Uterus (tissue), 4 donors: ENCODE data around the gene CAMTA1. TPM values are rescaled to one million over a fixed set of nuclear protein-coding genes. Genes with fewer than 3 reads are reported as not detected.
"Not testable (repeated sequence)": the region's sequence is repeated elsewhere in the genome, so short reads cannot be mapped to it uniquely, and the experiment has no call there.

Experiments
- DNase-seq, 2 donors: peaks; one replicate each; pipeline ENCODE4 v3.0.0-alpha.2; 2019 to 2020
- H3K27ac ChIP-seq, 2 donors: fragments of 200-600 bp; sonication (generic); 1 replicate in 1 of 2; 2 replicates in 1 of 2; pipeline ENCODE4 v1.5.1; 2016 to 2018
- H3K27me3 ChIP-seq, 2 donors: fragments of 200-600 bp; sonication (generic); one replicate each; pipeline ENCODE4 v1.5.1; 2018 to 2019; ENCODE audit warnings: control low read depth in 1 of 2
- H3K36me3 ChIP-seq, 2 donors: fragments of 200-600 bp; sonication (generic); one replicate each; pipeline ENCODE4 v1.5.1; 2019; ENCODE audit warnings: control low read depth in 1 of 2
- H3K4me1 ChIP-seq, 2 donors: fragments of 200-600 bp; sonication (generic); one replicate each; pipeline ENCODE4 v1.5.1; 2018 to 2019; ENCODE audit warnings: control low read depth in 1 of 2
- H3K4me3 ChIP-seq, 2 donors: fragments of 200-600 bp; sonication (generic); 1 replicate in 1 of 2; 2 replicates in 1 of 2; pipeline ENCODE4 v1.5.1; 2018 to 2019; ENCODE audit warnings: mild to moderate bottlenecking in 1 of 2
- H3K9me3 ChIP-seq, 2 donors: fragments of 200-600 bp; sonication (generic); one replicate each; pipeline ENCODE4 v1.5.1; 2019; ENCODE audit warnings: control low read depth in 1 of 2
- CTCF ChIP-seq, 4 experiments: fragments of 200-600 bp in 2 of 4; fragments of 450-650 bp in 2 of 4; sonication (generic) in 2 of 4; IDR thresholded peaks; one replicate each; pipeline ENCODE4 v1.5.1; 2016 to 2019; ENCODE audit warnings: antibody characterized with exemption in 4 of 4, mild to moderate bottlenecking in 2 of 4, moderate library complexity in 1 of 4
- POLR2A ChIP-seq, 2 donors: fragments of 450-650 bp; IDR thresholded peaks; one replicate each; pipeline ENCODE4 v1.6.1; 2016; ENCODE audit warnings: antibody characterized with exemption in 2 of 2, mild to moderate bottlenecking in 1 of 2, moderate library complexity in 1 of 2
- intact Hi-C: fragments of 100-400 bp; cut with DNase I; formaldehyde crosslinking; loops from one replicate; pipeline ENCODE4 v1.15.1; 2023; ENCODE audit warnings: low total_unique reads
- total RNA-seq, 4 donors: library from RNA; depleted of rRNA in 3 of 4; stranded (reverse); fragments of >200 nt in 3 of 4; gene quantifications; one replicate each; pipeline versions ENCODE4 v1.1.0 to v1.2.4, GENCODE V29; 2014 to 2023
- donor health status: DM: yes; HTN: yes; CAD: no.

CAMTA1 gene
- total RNA-seq, 4 donors from 2014 or later: 29.7 to 427 (median 64.8) TPM

- H3K9me3 ChIP-seq: no peaks in the 10 kb centered on the region
- no peak overlapping the region for H3K27ac ChIP-seq
- DNase-seq: no peak
- intact Hi-C loops: no loop called here
- no peaks in the 10 kb centered on the region for H3K36me3 ChIP-seq
- no peak overlapping the region for H3K4me3 ChIP-seq
- no peaks in the 10 kb centered on the region for H3K4me1 ChIP-seq
- H3K27me3 ChIP-seq: no peaks in the 10 kb centered on the region
- TF ChIP-seq CTCF (IDR thresholded peaks at IDR 0.05) (no peak), POLR2A (IDR thresholded peaks at IDR 0.05) (no peak)
These were observed 542.6 kb downstream of the CAMTA1 start for GRCh38 chr1:7327849-7328248.

GRCh38 chr1:7329868-7330615 is 544.8 kb downstream of the CAMTA1 start:
- Histone ChIP-seq H3K36me3 (no peaks in the 10 kb centered on the region), H3K27ac (no peak overlapping the region), H3K4me3 (no peak overlapping the region), H3K27me3 (no peaks in the 10 kb centered on the region), H3K4me1 (peaks cover 0 to 7% of the 10 kb centered on the region in 2 donors), H3K9me3 (no peaks in the 10 kb centered on the region)
- no peak for TF ChIP-seq CTCF (IDR thresholded peaks at IDR 0.05)
- no peak for TF ChIP-seq POLR2A (IDR thresholded peaks at IDR 0.05)
- intact Hi-C loops: no loop called here
- no peak for DNase-seq

- DNase-seq, intact Hi-C loops, H3K9me3 ChIP-seq, H3K36me3 ChIP-seq, H3K4me3 ChIP-seq, H3K4me1 ChIP-seq, H3K27me3 ChIP-seq, H3K27ac ChIP-seq: not testable (repeated sequence)
These were observed 545.5 kb downstream of the CAMTA1 start for GRCh38 chr1:7330726-7331125.

GRCh38 chr1:7331926-7332535 is 546.8 kb downstream of the CAMTA1 start:
- no peaks in the 10 kb centered on the region for H3K36me3 ChIP-seq
- no peak for DNase-seq
- no peak overlapping the region for H3K4me3 ChIP-seq
- intact Hi-C loops: no loop called here
- no peaks in the 10 kb centered on the region for H3K27me3 ChIP-seq
- no peak for TF ChIP-seq POLR2A (IDR thresholded peaks at IDR 0.05)
- no peak for TF ChIP-seq CTCF (IDR thresholded peaks at IDR 0.05)
- peaks cover 0 to 7% of the 10 kb centered on the region in 2 donors for H3K4me1 ChIP-seq
- no peaks in the 10 kb centered on the region for H3K9me3 ChIP-seq
- H3K27ac ChIP-seq: no peak overlapping the region

GRCh38 chr1:7333094-7333493 is 547.8 kb downstream of the CAMTA1 start:
- intact Hi-C loops: no loop called here
- no peaks in the 10 kb centered on the region for H3K27me3 ChIP-seq
- DNase-seq: no peak
- no peaks in the 10 kb centered on the region for H3K36me3 ChIP-seq
- no peak overlapping the region for H3K27ac ChIP-seq
- peaks cover 0 to 7% of the 10 kb centered on the region in 2 donors for H3K4me1 ChIP-seq
- no peak for TF ChIP-seq POLR2A (IDR thresholded peaks at IDR 0.05)
- TF ChIP-seq CTCF (IDR thresholded peaks at IDR 0.05): no peak
- no peaks in the 10 kb centered on the region for H3K9me3 ChIP-seq
- no peak overlapping the region for H3K4me3 ChIP-seq
